ENCODE results near the gene SMIM8. TPM values are rescaled to one million over a fixed set of nuclear protein-coding genes. Genes with fewer than 3 reads are reported as not detected.
A peak's percentile ranks its signal among the peaks of the same experiment; 100 is the strongest.

Gene SMIM8
- total RNA-seq, 1 experiment from 2014 or later: 10.8 TPM

DNA sequence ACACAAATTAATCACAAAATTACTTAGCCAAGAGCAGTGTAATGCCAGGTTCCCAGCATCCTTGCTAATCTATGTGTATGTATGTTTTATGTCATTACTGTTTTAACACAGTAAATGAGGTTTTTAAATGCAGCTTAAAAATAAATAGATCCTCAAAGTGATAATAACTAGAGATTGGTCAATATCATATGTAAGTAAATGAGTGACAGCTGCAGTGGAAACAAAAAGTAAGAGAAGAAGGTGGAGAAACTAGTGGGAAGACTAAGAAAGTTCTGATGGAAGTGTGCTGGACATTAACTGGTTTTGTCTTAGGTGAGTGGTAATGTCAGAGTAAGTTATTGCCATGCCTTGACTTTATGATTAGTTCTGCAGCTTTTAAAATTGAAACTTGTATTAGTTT is 8.6 kb downstream of the SMIM8 start:
- no peak for ATAC-seq
- TF ChIP-seq JUN (CRISPR knock-in tag; IDR thresholded peaks at IDR 0.05) (no peak), ZNF263 (CRISPR knock-in tag; IDR thresholded peaks at IDR 0.05; ENCODE audit: low read depth) (no peak)
- no peak for DNase-seq (ENCODE audit: low spot score)
- Mint-ChIP-seq H3K36me3 (peaks cover 10% of the 10 kb centered on the region), H3K4me1 (peaks cover 34% of the 10 kb centered on the region), H3K9me3 (peaks cover 7% of the 10 kb centered on the region), H3K27ac (no peak overlapping the region), H3K4me3 (no peak overlapping the region), H3K27me3 (ENCODE audit: low read depth) (peaks cover 3% of the 10 kb centered on the region)
- ChIA-PET POLR2A (no interaction called here), CTCF (no interaction called here)

DNA sequence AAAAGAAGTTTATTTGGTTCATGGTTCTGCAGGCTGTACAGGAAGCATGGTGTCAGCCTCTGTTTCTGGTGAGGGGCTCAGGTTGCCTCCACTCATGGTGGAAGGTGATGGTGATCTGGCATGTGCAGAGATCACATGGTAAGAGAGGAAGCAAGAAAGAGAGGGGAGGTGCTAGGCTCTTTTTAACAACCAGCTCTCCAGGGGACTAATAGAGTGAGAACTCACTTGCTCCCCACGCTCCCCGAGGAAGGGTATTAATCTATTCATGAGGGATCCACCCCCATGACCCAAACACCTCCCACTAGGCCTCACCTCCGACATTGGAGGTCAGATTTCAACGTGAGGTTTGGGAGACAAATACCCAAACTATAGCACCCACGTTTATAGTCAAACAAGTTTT is 10.6 kb downstream of the SMIM8 start:
- DNase-seq (ENCODE audit: low spot score) (no peak), ATAC-seq (peak; percentile 60)
- peaks cover 3% of the 10 kb centered on the region; the same call in 1 of the 2 replicates for H3K36me3 Mint-ChIP-seq
- H3K27me3 Mint-ChIP-seq (ENCODE audit: low read depth): no peaks in the 10 kb centered on the region
- 0 out of 2 replicates have a peak, but pooled peaks cover under 1% of the 10 kb centered on the region for H3K9me3 Mint-ChIP-seq
- H3K4me1 Mint-ChIP-seq: peaks cover 37% of the 10 kb centered on the region
- ChIA-PET POLR2A (no interaction called here), CTCF (no interaction called here)
- TF ChIP-seq, protein P1, sequence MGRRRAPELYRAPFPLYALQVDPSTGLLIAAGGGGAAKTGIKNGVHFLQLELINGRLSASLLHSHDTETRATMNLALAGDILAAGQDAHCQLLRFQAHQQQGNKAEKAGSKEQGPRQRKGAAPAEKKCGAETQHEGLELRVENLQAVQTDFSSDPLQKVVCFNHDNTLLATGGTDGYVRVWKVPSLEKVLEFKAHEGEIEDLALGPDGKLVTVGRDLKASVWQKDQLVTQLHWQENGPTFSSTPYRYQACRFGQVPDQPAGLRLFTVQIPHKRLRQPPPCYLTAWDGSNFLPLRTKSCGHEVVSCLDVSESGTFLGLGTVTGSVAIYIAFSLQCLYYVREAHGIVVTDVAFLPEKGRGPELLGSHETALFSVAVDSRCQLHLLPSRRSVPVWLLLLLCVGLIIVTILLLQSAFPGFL (CRISPR knock-in tag; IDR thresholded peaks at IDR 0.05; ENCODE audit: borderline replicate concordance): no peak
- TF ChIP-seq, protein P2, sequence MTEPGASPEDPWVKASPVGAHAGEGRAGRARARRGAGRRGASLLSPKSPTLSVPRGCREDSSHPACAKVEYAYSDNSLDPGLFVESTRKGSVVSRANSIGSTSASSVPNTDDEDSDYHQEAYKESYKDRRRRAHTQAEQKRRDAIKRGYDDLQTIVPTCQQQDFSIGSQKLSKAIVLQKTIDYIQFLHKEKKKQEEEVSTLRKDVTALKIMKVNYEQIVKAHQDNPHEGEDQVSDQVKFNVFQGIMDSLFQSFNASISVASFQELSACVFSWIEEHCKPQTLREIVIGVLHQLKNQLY (CRISPR knock-in tag; IDR thresholded peaks at IDR 0.05): no peak
- no peak for TF ChIP-seq SP1 (CRISPR knock-in tag; conservative IDR thresholded peaks at IDR 0.05)
- TF ChIP-seq, protein P3, sequence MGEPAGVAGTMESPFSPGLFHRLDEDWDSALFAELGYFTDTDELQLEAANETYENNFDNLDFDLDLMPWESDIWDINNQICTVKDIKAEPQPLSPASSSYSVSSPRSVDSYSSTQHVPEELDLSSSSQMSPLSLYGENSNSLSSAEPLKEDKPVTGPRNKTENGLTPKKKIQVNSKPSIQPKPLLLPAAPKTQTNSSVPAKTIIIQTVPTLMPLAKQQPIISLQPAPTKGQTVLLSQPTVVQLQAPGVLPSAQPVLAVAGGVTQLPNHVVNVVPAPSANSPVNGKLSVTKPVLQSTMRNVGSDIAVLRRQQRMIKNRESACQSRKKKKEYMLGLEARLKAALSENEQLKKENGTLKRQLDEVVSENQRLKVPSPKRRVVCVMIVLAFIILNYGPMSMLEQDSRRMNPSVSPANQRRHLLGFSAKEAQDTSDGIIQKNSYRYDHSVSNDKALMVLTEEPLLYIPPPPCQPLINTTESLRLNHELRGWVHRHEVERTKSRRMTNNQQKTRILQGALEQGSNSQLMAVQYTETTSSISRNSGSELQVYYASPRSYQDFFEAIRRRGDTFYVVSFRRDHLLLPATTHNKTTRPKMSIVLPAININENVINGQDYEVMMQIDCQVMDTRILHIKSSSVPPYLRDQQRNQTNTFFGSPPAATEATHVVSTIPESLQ (CRISPR knock-in tag; IDR thresholded peaks at IDR 0.05): no peak
- TF ChIP-seq HMGA2 (CRISPR knock-in tag; IDR thresholded peaks at IDR 0.05): no peak
- TF ChIP-seq, protein P4, sequence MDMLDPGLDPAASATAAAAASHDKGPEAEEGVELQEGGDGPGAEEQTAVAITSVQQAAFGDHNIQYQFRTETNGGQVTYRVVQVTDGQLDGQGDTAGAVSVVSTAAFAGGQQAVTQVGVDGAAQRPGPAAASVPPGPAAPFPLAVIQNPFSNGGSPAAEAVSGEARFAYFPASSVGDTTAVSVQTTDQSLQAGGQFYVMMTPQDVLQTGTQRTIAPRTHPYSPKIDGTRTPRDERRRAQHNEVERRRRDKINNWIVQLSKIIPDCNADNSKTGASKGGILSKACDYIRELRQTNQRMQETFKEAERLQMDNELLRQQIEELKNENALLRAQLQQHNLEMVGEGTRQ (CRISPR knock-in tag; IDR thresholded peaks at IDR 0.05): peak; percentile 41; the same call in 1 of the 2 replicates
- TF ChIP-seq, protein P5, sequence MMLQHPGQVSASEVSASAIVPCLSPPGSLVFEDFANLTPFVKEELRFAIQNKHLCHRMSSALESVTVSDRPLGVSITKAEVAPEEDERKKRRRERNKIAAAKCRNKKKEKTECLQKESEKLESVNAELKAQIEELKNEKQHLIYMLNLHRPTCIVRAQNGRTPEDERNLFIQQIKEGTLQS (CRISPR knock-in tag; conservative IDR thresholded peaks at IDR 0.05): no peak
- TF ChIP-seq, protein P6, sequence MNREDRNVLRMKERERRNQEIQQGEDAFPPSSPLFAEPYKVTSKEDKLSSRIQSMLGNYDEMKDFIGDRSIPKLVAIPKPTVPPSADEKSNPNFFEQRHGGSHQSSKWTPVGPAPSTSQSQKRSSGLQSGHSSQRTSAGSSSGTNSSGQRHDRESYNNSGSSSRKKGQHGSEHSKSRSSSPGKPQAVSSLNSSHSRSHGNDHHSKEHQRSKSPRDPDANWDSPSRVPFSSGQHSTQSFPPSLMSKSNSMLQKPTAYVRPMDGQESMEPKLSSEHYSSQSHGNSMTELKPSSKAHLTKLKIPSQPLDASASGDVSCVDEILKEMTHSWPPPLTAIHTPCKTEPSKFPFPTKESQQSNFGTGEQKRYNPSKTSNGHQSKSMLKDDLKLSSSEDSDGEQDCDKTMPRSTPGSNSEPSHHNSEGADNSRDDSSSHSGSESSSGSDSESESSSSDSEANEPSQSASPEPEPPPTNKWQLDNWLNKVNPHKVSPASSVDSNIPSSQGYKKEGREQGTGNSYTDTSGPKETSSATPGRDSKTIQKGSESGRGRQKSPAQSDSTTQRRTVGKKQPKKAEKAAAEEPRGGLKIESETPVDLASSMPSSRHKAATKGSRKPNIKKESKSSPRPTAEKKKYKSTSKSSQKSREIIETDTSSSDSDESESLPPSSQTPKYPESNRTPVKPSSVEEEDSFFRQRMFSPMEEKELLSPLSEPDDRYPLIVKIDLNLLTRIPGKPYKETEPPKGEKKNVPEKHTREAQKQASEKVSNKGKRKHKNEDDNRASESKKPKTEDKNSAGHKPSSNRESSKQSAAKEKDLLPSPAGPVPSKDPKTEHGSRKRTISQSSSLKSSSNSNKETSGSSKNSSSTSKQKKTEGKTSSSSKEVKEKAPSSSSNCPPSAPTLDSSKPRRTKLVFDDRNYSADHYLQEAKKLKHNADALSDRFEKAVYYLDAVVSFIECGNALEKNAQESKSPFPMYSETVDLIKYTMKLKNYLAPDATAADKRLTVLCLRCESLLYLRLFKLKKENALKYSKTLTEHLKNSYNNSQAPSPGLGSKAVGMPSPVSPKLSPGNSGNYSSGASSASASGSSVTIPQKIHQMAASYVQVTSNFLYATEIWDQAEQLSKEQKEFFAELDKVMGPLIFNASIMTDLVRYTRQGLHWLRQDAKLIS (CRISPR knock-in tag; IDR thresholded peaks at IDR 0.05; ENCODE audit: borderline replicate concordance): no peak
- TF ChIP-seq FOXP1 (CRISPR knock-in tag; IDR thresholded peaks at IDR 0.05; ENCODE audit: borderline replicate concordance): no peak
- H3K27ac Mint-ChIP-seq: peak overlapping the region; percentile 34; the same call in 1 of the 2 replicates
- H3K4me3 Mint-ChIP-seq: no peak overlapping the region

DNA sequence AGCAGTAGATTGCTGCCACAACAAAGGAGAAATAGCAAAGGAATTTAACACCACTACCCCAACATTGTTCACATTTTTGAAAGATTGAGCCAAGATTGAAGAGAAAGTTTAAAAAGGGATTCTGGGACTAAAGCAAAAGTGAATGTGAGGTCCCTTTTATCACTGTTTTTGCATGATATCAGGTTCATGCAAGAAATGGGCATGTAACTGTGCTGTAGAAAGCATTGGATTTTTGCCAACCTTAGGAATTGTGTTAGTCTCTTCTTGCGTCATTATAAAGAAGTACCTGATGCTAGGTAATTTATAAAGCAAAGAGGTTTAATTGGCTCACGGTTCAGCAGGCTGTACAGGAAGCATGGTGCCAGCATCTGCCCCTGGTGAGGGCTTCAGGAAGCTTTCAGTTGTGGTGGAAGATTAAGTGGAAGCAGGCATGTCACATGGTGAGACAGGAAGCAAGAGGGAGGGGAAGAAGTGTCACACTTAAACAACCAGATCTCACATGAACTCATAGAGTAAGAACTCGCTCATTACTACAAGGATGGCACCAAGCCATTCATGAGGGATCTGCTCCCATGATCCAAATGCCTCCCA is 11.3 kb downstream of the SMIM8 start:
- DNase-seq (ENCODE audit: low spot score) (no peak), ATAC-seq (no peak)
- Mint-ChIP-seq H3K27me3 (ENCODE audit: low read depth) (no peaks in the 10 kb centered on the region), H3K27ac (peak overlapping the region; percentile 57; the same call in 1 of the 2 replicates), H3K4me3 (no peak overlapping the region), H3K4me1 (peaks cover 34% of the 10 kb centered on the region), H3K36me3 (no peaks in the 10 kb centered on the region), H3K9me3 (no peaks in the 10 kb centered on the region)
- CTCF ChIA-PET: interaction anchor here (0.8 kb wide), 1 partner anchor 11 kb away, joined by 3 read pairs; no protein-coding TSS in a partner anchor
- POLR2A ChIA-PET: no interaction called here
- no peak for TF ChIP-seq ZNF396 (CRISPR knock-in tag; IDR thresholded peaks at IDR 0.05; ENCODE audit: borderline replicate concordance)
- TF ChIP-seq, protein P2 (CRISPR knock-in tag; IDR thresholded peaks at IDR 0.05): no peak
- TF ChIP-seq, protein P4 (CRISPR knock-in tag; IDR thresholded peaks at IDR 0.05): no peak
- TF ChIP-seq, protein P5 (CRISPR knock-in tag; conservative IDR thresholded peaks at IDR 0.05): no peak
- TF ChIP-seq, protein P7, sequence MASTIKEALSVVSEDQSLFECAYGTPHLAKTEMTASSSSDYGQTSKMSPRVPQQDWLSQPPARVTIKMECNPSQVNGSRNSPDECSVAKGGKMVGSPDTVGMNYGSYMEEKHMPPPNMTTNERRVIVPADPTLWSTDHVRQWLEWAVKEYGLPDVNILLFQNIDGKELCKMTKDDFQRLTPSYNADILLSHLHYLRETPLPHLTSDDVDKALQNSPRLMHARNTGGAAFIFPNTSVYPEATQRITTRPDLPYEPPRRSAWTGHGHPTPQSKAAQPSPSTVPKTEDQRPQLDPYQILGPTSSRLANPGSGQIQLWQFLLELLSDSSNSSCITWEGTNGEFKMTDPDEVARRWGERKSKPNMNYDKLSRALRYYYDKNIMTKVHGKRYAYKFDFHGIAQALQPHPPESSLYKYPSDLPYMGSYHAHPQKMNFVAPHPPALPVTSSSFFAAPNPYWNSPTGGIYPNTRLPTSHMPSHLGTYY (CRISPR knock-in tag; IDR thresholded peaks at IDR 0.05): no peak
- no peak for TF ChIP-seq NFATC4 (CRISPR knock-in tag; IDR thresholded peaks at IDR 0.05)
- TF ChIP-seq GTF2I (CRISPR knock-in tag; conservative IDR thresholded peaks at IDR 0.05): no peak
- TF ChIP-seq RELA (CRISPR knock-in tag; IDR thresholded peaks at IDR 0.05; ENCODE audit: borderline replicate concordance): no peak
- no peak for TF ChIP-seq ZBTB21 (CRISPR knock-in tag; IDR thresholded peaks at IDR 0.05; ENCODE audit: borderline replicate concordance)
- TF ChIP-seq NR2C2 (CRISPR knock-in tag; IDR thresholded peaks at IDR 0.05): no peak
